HTERT RPE-1 (cell line): ENCODE data around the gene CCNDBP1.

Source experiments
- in situ Hi-C: fragments of 300-500 bp; cut with MboI; formaldehyde crosslinking; loops from 4 replicates; pipeline ENCODE4 v1.14.3; 2020; ENCODE audit warnings: low sequenced_read_pairs

Gene CCNDBP1

GRCh38 chr15:43243020-43243645, 57.9 kb downstream of the CCNDBP1 start:
- in situ Hi-C loops, result no loop called here

DNA sequence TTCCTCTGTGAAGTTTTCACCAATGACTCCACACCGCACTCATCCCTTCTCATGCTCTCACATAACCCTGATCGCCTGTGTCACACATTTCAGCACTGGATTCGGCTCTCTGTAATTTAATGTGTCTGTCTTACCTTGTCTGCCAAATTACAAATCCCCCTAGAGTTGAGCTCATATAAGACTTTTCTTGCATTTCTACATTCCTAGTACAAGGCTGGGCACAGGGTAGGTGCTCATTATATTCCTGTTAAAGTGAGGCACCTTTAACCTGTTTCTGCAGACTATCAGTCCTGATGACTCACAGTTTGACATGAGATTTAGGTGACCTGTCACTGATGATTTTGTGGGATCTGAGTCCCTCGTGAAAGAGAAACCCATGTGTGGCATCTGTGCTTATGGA, 58.9 kb downstream of the CCNDBP1 start:
- in situ Hi-C loops, result no loop called here

DNA sequence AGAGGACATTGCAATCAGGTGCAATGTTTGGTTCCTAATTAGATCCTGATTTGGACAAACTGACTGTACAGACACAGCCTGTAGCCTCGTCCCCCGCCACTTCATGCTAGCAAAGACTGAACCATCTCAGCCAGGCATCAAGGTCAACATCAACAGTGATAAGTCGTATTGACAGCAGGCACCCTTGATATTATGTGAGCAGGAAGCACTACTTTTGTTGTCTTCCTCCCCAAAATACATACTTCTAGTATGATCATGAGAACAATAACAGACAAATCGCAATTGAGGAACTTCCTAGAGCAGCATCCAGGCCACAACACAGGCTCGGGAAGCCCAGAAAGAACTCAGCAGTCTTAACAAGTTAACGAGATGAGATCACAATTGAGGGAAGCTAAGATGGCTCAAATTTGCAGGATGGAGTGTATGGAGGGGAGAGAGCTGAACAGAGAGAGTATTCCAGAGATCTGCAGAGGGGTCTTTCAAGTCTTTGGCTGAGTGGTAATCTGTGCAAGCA, 61.1 kb downstream of the CCNDBP1 start:
- in situ Hi-C loops, result no loop called here
